Stimulated activated CD4-positive, alpha-beta T cell treated with anti-CD3 and anti-CD28 coated beads, TNF-alpha, amount 100 ng/mL, for 48 hours (primary cell): Measurements from ENCODE around the gene NCKAP5.

Source experiments
- DNase-seq, 3 donors: peaks; one replicate each; pipeline ENCODE4 v3.0.0-alpha.2; 2020; ENCODE audit warnings: low read depth in 3 of 3

The NCKAP5 gene

GRCh38 chr2:133004623-133005022, 563.6 kb downstream of the NCKAP5 start:
- DNase-seq = no peak

- no peak for DNase-seq
These were observed 568.8 kb downstream of the NCKAP5 start for GRCh38 chr2:132999421-132999820.

- no peak for DNase-seq
These were observed 570.0 kb downstream of the NCKAP5 start for GRCh38 chr2:132998221-132998620.

- no peak for DNase-seq
These were observed 576.7 kb downstream of the NCKAP5 start for GRCh38 chr2:132991471-132992045.

GRCh38 chr2:132984731-132985130, 583.5 kb downstream of the NCKAP5 start:
- DNase-seq = no peak

- DNase-seq = no peak
These were observed 588.0 kb downstream of the NCKAP5 start for GRCh38 chr2:132980304-132980703.

GRCh38 chr2:132979339-132980093, 588.7 kb downstream of the NCKAP5 start:
- no peak for DNase-seq

- DNase-seq = no peak
These were observed 589.4 kb downstream of the NCKAP5 start for GRCh38 chr2:132978840-132979239.

- DNase-seq = no peak
These were observed 590.3 kb downstream of the NCKAP5 start for GRCh38 chr2:132977812-132978529.

GRCh38 chr2:132975193-132976105, 592.8 kb downstream of the NCKAP5 start:
- no peak for DNase-seq

- no peak for DNase-seq
These were observed 593.7 kb downstream of the NCKAP5 start for GRCh38 chr2:132974467-132975095.

GRCh38 chr2:132971310-132972061, 596.8 kb downstream of the NCKAP5 start:
- DNase-seq = no peak

- DNase-seq = no peak
These were observed 598.8 kb downstream of the NCKAP5 start for GRCh38 chr2:132969371-132969985.

GRCh38 chr2:132965460-132965859, 602.8 kb downstream of the NCKAP5 start:
- DNase-seq = no peak

- DNase-seq = no peak
These were observed 605.1 kb downstream of the NCKAP5 start for GRCh38 chr2:132963161-132963560.

- no peak for DNase-seq
These were observed 609.4 kb downstream of the NCKAP5 start for GRCh38 chr2:132958887-132959286.

- DNase-seq = no peak
These were observed 612.2 kb downstream of the NCKAP5 start for GRCh38 chr2:132955871-132956615.

- no peak for DNase-seq
These were observed 614.5 kb downstream of the NCKAP5 start for GRCh38 chr2:132953771-132954170.

GRCh38 chr2:132951008-132951714, 617.1 kb downstream of the NCKAP5 start:
- DNase-seq = no peak
